Activated T-cell treated with anti-CD3 and anti-CD28 coated beads, Interleukin-2, amount 50 U/mL, for 48 hours (primary cell): ENCODE measurements around the gene FMN2.
A peak's percentile ranks its signal among the peaks of the same experiment; 100 is the strongest.

Experiments used
- DNase-seq, 2 experiments: peaks; one replicate each; pipeline ENCODE4 v3.0.0-alpha.2; 2020

Gene FMN2

GRCh38 chr1:240091614-240092300, at the start of gene FMN2:
FMN2 (plus strand) TSS chr1:240091883; CDS start chr1:240092110, 227 bp downstream.
- DNase-seq = peak; percentile 18 to 19

GRCh38 chr1:240044620-240045019, 47.1 kb upstream of the FMN2 start:
- DNase-seq = no peak

- DNase-seq = no peak
These were observed 45.7 kb upstream of the FMN2 start for GRCh38 chr1:240046000-240046399.

- no peak for DNase-seq
These were observed 37.5 kb upstream of the FMN2 start for GRCh38 chr1:240054109-240054701.

GRCh38 chr1:240055936-240056335, 35.7 kb upstream of the FMN2 start:
- DNase-seq = no peak

GRCh38 chr1:240056350-240056749, 35.3 kb upstream of the FMN2 start:
- no peak for DNase-seq

- DNase-seq = no peak
These were observed 33.6 kb upstream of the FMN2 start for GRCh38 chr1:240058049-240058448.

GRCh38 chr1:240068961-240069360, 22.7 kb upstream of the FMN2 start:
- DNase-seq = no peak

GRCh38 chr1:240070188-240070587, 21.5 kb upstream of the FMN2 start:
- DNase-seq = no peak

GRCh38 chr1:240073097-240073496, 18.6 kb upstream of the FMN2 start:
- no peak for DNase-seq

GRCh38 chr1:240074422-240074821, 17.3 kb upstream of the FMN2 start:
- DNase-seq = no peak

- DNase-seq = no peak
These were observed 16.8 kb upstream of the FMN2 start for GRCh38 chr1:240074908-240075307.

- no peak for DNase-seq
These were observed 7.3 kb upstream of the FMN2 start for GRCh38 chr1:240084337-240084736.

- no peak for DNase-seq
These were observed 6.9 kb upstream of the FMN2 start for GRCh38 chr1:240084749-240085148.

GRCh38 chr1:240086726-240087125, 5.0 kb upstream of the FMN2 start:
- DNase-seq = no peak

- DNase-seq = no peak
These were observed 1.7 kb upstream of the FMN2 start for GRCh38 chr1:240090014-240090413.

GRCh38 chr1:240090957-240091600, 604 bp upstream of the FMN2 start:
- no peak for DNase-seq

- peak in 1 of 2 experiments; percentile 17 for DNase-seq
These were observed 827 bp downstream of the FMN2 start for GRCh38 chr1:240092301-240093119.

- DNase-seq = peak in 1 of 2 experiments; percentile 14
These were observed 1.7 kb downstream of the FMN2 start for GRCh38 chr1:240093120-240093961.

- DNase-seq = no peak
These were observed 2.5 kb downstream of the FMN2 start for GRCh38 chr1:240094041-240094722.

GRCh38 chr1:240096974-240097373, 5.3 kb downstream of the FMN2 start:
- DNase-seq = no peak

GRCh38 chr1:240098534-240098933, 6.9 kb downstream of the FMN2 start:
- no peak for DNase-seq
